HEK293T (cell line): ENCODE measurements around the gene UBA5.

ENCODE experiments used
- BHLHE40 ChIP-seq: fragments of 450-650 bp; IDR thresholded peaks from 2 replicates; pipeline ENCODE4 v1.6.1; 2016; ENCODE audit warnings: mild to moderate bottlenecking, moderate library complexity, borderline replicate concordance
- ELF4 ChIP-seq: fragments of 450-650 bp; IDR thresholded peaks from 2 replicates; pipeline ENCODE4 v1.6.1; 2017; ENCODE audit warnings: antibody characterized with exemption
- FOXA1 ChIP-seq: fragments of 450-650 bp; IDR thresholded peaks from 2 replicates; pipeline ENCODE4 v1.6.1; 2016; ENCODE audit warnings: mild to moderate bottlenecking
- FOXK2 ChIP-seq: fragments of 450-650 bp; IDR thresholded peaks from 2 replicates; pipeline ENCODE4 v1.6.1; 2016; ENCODE audit warnings: mild to moderate bottlenecking
- FOXM1 ChIP-seq: fragments of 450-650 bp; IDR thresholded peaks from 2 replicates; pipeline ENCODE4 v1.6.1; 2017; ENCODE audit warnings: mild to moderate bottlenecking, borderline replicate concordance
- LEF1 ChIP-seq: fragments of 450-650 bp; IDR thresholded peaks from 2 replicates; pipeline ENCODE4 v1.6.1; 2017; ENCODE audit warnings: mild to moderate bottlenecking, borderline replicate concordance
- NFRKB ChIP-seq: fragments of 450-650 bp; IDR thresholded peaks from 2 replicates; pipeline ENCODE4 v1.6.1; 2016; ENCODE audit warnings: mild to moderate bottlenecking, moderate library complexity
- SP1 ChIP-seq: fragments of 450-650 bp; IDR thresholded peaks from 2 replicates; pipeline ENCODE4 v1.6.1; 2017
- SUZ12 ChIP-seq: fragments of 450-650 bp; IDR thresholded peaks from 2 replicates; pipeline ENCODE4 v1.6.1; 2016; ENCODE audit warnings: mild to moderate bottlenecking
- ZNF384 ChIP-seq: fragments of 450-650 bp; IDR thresholded peaks from 2 replicates; pipeline ENCODE4 v1.6.1; 2016
- TF ChIP-seq, protein P1 (sequence below): fragments of 450-650 bp; IDR thresholded peaks from 2 replicates; pipeline ENCODE4 v1.6.1; 2016

DNA sequence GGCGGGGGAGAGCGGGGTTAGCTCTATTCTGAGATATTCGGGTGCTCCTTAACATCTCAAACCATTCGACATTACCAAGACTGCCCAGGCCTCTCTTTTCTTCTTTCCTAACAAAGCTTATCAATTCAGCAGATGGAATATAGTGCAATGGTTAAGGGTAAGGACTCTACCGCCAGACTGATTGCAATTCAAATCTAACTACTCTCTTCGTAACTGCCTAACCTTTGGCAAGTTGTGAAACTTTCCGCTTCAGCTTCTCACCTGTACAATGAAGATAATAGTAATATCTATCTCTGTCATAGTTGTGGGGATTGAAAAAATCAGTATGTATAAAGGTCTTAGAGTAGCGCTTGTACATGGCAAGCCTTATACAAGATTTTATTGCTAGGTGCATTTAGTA lies 972 bp downstream of the UBA5 start:
- no peak for TF ChIP-seq BHLHE40
- TF ChIP-seq FOXK2, result no peak
- no peak for TF ChIP-seq SP1
- no peak for TF ChIP-seq NFRKB
- TF ChIP-seq ELF4, result no peak
- no peak for TF ChIP-seq LEF1
- TF ChIP-seq FOXA1, result no peak
- TF ChIP-seq SUZ12, result no peak
- no peak for TF ChIP-seq FOXM1
- TF ChIP-seq ZNF384, result no peak
- TF ChIP-seq, protein P1, sequence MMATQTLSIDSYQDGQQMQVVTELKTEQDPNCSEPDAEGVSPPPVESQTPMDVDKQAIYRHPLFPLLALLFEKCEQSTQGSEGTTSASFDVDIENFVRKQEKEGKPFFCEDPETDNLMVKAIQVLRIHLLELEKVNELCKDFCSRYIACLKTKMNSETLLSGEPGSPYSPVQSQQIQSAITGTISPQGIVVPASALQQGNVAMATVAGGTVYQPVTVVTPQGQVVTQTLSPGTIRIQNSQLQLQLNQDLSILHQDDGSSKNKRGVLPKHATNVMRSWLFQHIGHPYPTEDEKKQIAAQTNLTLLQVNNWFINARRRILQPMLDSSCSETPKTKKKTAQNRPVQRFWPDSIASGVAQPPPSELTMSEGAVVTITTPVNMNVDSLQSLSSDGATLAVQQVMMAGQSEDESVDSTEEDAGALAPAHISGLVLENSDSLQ, result no peak
